HepG2 (cell line): ENCODE data around the gene DDX49. TPM values are rescaled to one million over a fixed set of nuclear protein-coding genes. Genes with fewer than 3 reads are reported as not detected.
A peak's percentile ranks its signal among the peaks of the same experiment; 100 is the strongest.

ENCODE experiments used
- ATAC-seq: fragments of 200-7000 bp; cut with Tn5 transposase; 3 replicates; pipeline ENCODE4 v1.9.1; 2020; ENCODE audit warnings: mild to moderate bottlenecking, moderate library complexity
- BruUV-seq: library from RNA; stranded (reverse); fragments of 400-500 nt; replicated peaks from 2 replicates; lab custom pipeline; 2021; lab: Mats Ljungman, UMichigan
- CTCF ChIA-PET: fragments of 300-600 bp; formaldehyde crosslinking; extraction: SDS; loops from one replicate; lab custom pipeline; 2021; ENCODE audit warnings: low total read pairs, inconsistent platforms, low intra/inter-chr PET ratio; lab: Yijun Ruan, JAX
- POLR2A ChIA-PET: fragments of 350-600 bp; sonication (Branson Sonifier 250); formaldehyde crosslinking; loops from one replicate; lab custom pipeline; 2020; ENCODE audit warnings: antibody characterized with exemption, inconsistent platforms; lab: Yijun Ruan, JAX
- DNase-seq: peaks from one replicate; pipeline ENCODE4 v3.0.0-alpha.2; 2015; ENCODE audit warnings: low spot score
- FAIRE-seq: peaks from 3 replicates; lab custom pipeline; 2011; peaks lifted over from hg19 to GRCh38; lab: Jason Lieb, UNC
- H2AFZ ChIP-seq: one replicate; pipeline ENCODE4 v1.6.1; 2011; ENCODE audit warnings: low read length, inconsistent platforms
- H3K27ac ChIP-seq: fragments of 300-600 bp; 3 replicates; pipeline ENCODE4 v1.8.0; 2011; ENCODE audit warnings: mixed run types, mild to moderate bottlenecking, mixed read lengths, low read length, inconsistent platforms; ENCODE audit not compliant: insufficient read depth; ENCODE audit errors: extremely low read length
- H3K27me3 ChIP-seq, 2 experiments: fragments of 200-600 bp in 1 of 2; 2 replicates in 1 of 2; 3 replicates in 1 of 2; pipeline versions ENCODE4 v1.6.0 to v1.8.0; 2011; ENCODE audit warnings: low read length in 2 of 2, mild to moderate bottlenecking in 2 of 2, moderate library complexity in 2 of 2, inconsistent platforms in 1 of 2; ENCODE audit not compliant: insufficient read depth in 2 of 2, control insufficient read depth in 1 of 2
- H3K36me3 ChIP-seq, 2 experiments: fragments of 200-600 bp in 1 of 2; replicated peaks in 1 of 2; 2 replicates in 1 of 2; 3 replicates in 1 of 2; pipeline versions ENCODE4 v1.5.1 to v1.8.0; 2011; ENCODE audit warnings: low read length in 2 of 2, inconsistent platforms in 1 of 2; ENCODE audit not compliant: insufficient read depth in 2 of 2, control insufficient read depth in 1 of 2
- H3K4me1 ChIP-seq: 2 replicates; pipeline ENCODE4 v1.5.1; 2012; ENCODE audit warnings: low read length, inconsistent platforms; ENCODE audit not compliant: insufficient read depth
- H3K4me2 ChIP-seq: 2 replicates; pipeline ENCODE4 v1.6.0; 2011; ENCODE audit warnings: low read depth, low read length, inconsistent platforms
- H3K4me3 ChIP-seq, 3 experiments: fragments of 200-600 bp in 1 of 3; sonication (generic), shearing (Covaris generic) in 1 of 3; replicated peaks in 1 of 3; 2 replicates each; pipeline ENCODE4 v1.5.1; 2011 to 2016; ENCODE audit warnings: low read length in 3 of 3, inconsistent platforms in 2 of 3, low read depth in 2 of 3, mild to moderate bottlenecking in 2 of 3, control low read depth in 1 of 3, mixed read lengths in 1 of 3; ENCODE audit not compliant: insufficient read depth in 1 of 3
- H3K79me2 ChIP-seq: one replicate; pipeline ENCODE4 v1.6.1; 2011; ENCODE audit warnings: low read length, inconsistent platforms; ENCODE audit not compliant: insufficient read depth
- H3K9ac ChIP-seq: 2 replicates; pipeline ENCODE4 v1.6.0; 2011; ENCODE audit warnings: mild to moderate bottlenecking, low read depth, low read length, inconsistent platforms; ENCODE audit not compliant: insufficient read depth
- H3K9me3 ChIP-seq: 2 replicates; pipeline ENCODE4 v1.5.1; 2012; ENCODE audit warnings: mild to moderate bottlenecking, low read length
- H4K20me1 ChIP-seq: 2 replicates; pipeline ENCODE4 v1.6.0; 2011; ENCODE audit warnings: inconsistent platforms, mild to moderate bottlenecking, low read length, moderate library complexity; ENCODE audit not compliant: insufficient read depth
- CCDC6 ChIP-seq: sonication (generic); formaldehyde crosslinking; IDR thresholded peaks from 2 replicates; pipeline ENCODE4 v1.8.1; 2022; ENCODE audit warnings: mild to moderate bottlenecking, missing genetic modification reagents, moderate library complexity
- HES4 ChIP-seq: sonication (generic); formaldehyde crosslinking; IDR thresholded peaks from 2 replicates; pipeline ENCODE4 v1.9.0; 2021; ENCODE audit warnings: mild to moderate bottlenecking, missing genetic modification reagents, borderline replicate concordance
- IRX3 ChIP-seq: sonication (generic); formaldehyde crosslinking; IDR thresholded peaks from 2 replicates; pipeline ENCODE4 v1.8.1; 2023; ENCODE audit warnings: mild to moderate bottlenecking, low read depth, missing genetic modification reagents, borderline replicate concordance
- MTA1 ChIP-seq: sonication (generic); formaldehyde crosslinking; IDR thresholded peaks from 2 replicates; pipeline ENCODE4 v1.4.0; 2020; ENCODE audit warnings: missing genetic modification reagents, mild to moderate bottlenecking, borderline replicate concordance
- MTF2 ChIP-seq: sonication (generic); formaldehyde crosslinking; IDR thresholded peaks from 2 replicates; pipeline ENCODE4 v1.5.0; 2020; ENCODE audit warnings: missing genetic modification reagents, borderline replicate concordance
- NFKB2 ChIP-seq: sonication (generic); formaldehyde crosslinking; IDR thresholded peaks from 2 replicates; pipeline ENCODE4 v1.4.0; 2020; ENCODE audit warnings: missing genetic modification reagents, borderline replicate concordance
- ZBTB40 ChIP-seq, 2 experiments: fragments of 450-650 bp in 1 of 2; sonication (generic) in 1 of 2; formaldehyde crosslinking in 1 of 2; IDR thresholded peaks; 2 replicates each; pipeline versions ENCODE4 v1.6.1 to v1.8.0; 2016 to 2022; ENCODE audit warnings: antibody characterized with exemption in 1 of 2, mild to moderate bottlenecking in 1 of 2, missing genetic modification reagents in 1 of 2
- ZNF121 ChIP-seq: sonication (generic); formaldehyde crosslinking; IDR thresholded peaks from 2 replicates; pipeline ENCODE4 v1.5.0; 2020; ENCODE audit warnings: mild to moderate bottlenecking, missing genetic modification reagents
- ZNF800 ChIP-seq: sonication (generic); formaldehyde crosslinking; IDR thresholded peaks from 2 replicates; pipeline ENCODE4 v1.4.0; 2020; ENCODE audit warnings: missing genetic modification reagents
- WGBS: methylation state at CpG from one replicate; pipeline ENCODE4 v1.1.6; 2017; ENCODE audit warnings: low lambda C conversion rate; 5-methylcytosine and 5-hydroxymethylcytosine counted together
- in situ Hi-C: cut with HindIII; loops from 2 replicates; pipeline ENCODE4 v1.10.0; 2017; ENCODE audit warnings: low pct_unique_long_range_greater_than_20kb; ENCODE audit not compliant: extremely low pct_ligation_motif_present
- intact Hi-C: fragments of 100-400 bp; cut with micrococcal nuclease; formaldehyde crosslinking; loops from one replicate; pipeline ENCODE4 v1.10.0; 2022; ENCODE audit not compliant: unreplicated experiment
- polyA plus RNA-seq, 8 experiments: library from polyadenylated mRNA; depleted of rRNA in 3 of 8; stranded (reverse) in 7 of 8; unstranded in 1 of 8; fragments of >200 nt; fragmentation: Illumina TruSeq in 4 of 8; extraction: Trizol in 4 of 8; gene quantifications; 2 replicates each; pipeline versions ENCODE4 v1.2.1 to v1.2.3, GENCODE V29; 2011 to 2016; ENCODE audit warnings: low read depth in 4 of 8, missing spikeins in 1 of 8, mixed read lengths in 1 of 8; ENCODE audit not compliant: insufficient read depth in 1 of 8
- total RNA-seq, 5 experiments: library from RNA; depleted of rRNA; stranded (reverse); fragments of >200 nt; fragmentation: Illumina TruSeq; extraction: Trizol; gene quantifications; 2 replicates each; pipeline ENCODE4 v1.2.3, GENCODE V29; 2016; ENCODE audit warnings: low read depth in 1 of 5

Gene DDX49
- total and polyA plus RNA-seq, 2 of the 13 experiments (the other 11 are each of a cell fraction or from before 2014, with no cell fraction given) = 27.0 to 46.2 TPM

- Histone ChIP-seq H3K36me3 (peaks cover 11 to 28% of the 10 kb centered on the region in 2 experiments), H3K27me3 (no peaks in the 10 kb centered on the region; a peak in 1 of 5 replicates), H3K4me1 (peaks cover 17% of the 10 kb centered on the region), H3K9ac (no peak overlapping the region), H2AFZ (no peak overlapping the region), H3K27ac (no peak overlapping the region), H3K4me3 (no peak overlapping the region), H3K9me3 (no peaks in the 10 kb centered on the region), H3K79me2 (no peaks in the 10 kb centered on the region), H4K20me1 (no peaks in the 10 kb centered on the region), H3K4me2 (no peak overlapping the region)
- FAIRE-seq (no peak), DNase-seq (no peak), ATAC-seq (no peak)
- ChIA-PET POLR2A (interaction anchor here (0.7 to 1.6 kb wide), 2 partner anchors 18 to 271 kb away, joined by 3 to 5 read pairs; partner anchors contain the start of genes COPE and DDX49), CTCF (no interaction called here)
- TF ChIP-seq HES4 (CRISPR knock-in tag) (no peak), MTA1 (CRISPR knock-in tag) (no peak), ZBTB40 (IDR thresholded peaks at IDR 0.05) (no peak), ZBTB40 (CRISPR knock-in tag; IDR thresholded peaks at IDR 0.05) (no peak), IRX3 (CRISPR knock-in tag) (no peak), ZNF121 (CRISPR knock-in tag) (0 out of 2 replicates have a peak, but pooled peaks have one; percentile 22), MTF2 (no peak), CCDC6 (CRISPR knock-in tag) (no peak), NFKB2 (CRISPR knock-in tag) (no peak), ZNF800 (no peak)
- in situ Hi-C loops = no loop called here
- intact Hi-C loops = no loop called here
- BruUV-seq = no TSS peak
- 85% methylated on average over 5 of the region's 7 CpGs for WGBS
Measured at GRCh38 chr19:18901491-18901890, 18.0 kb upstream of the DDX49 start.
